Panc1 (cell line): ENCODE measurements around the gene JUND. TPM values are rescaled to one million over a fixed set of nuclear protein-coding genes. Genes with fewer than 3 reads are reported as not detected.

Source experiments
- ATAC-seq: fragments of 200-7000 bp; cut with Tn5 transposase; 2 replicates; pipeline ENCODE4 v1.9.1; 2020; ENCODE audit warnings: mild to moderate bottlenecking, moderate library complexity
- BruUV-seq: library from RNA; stranded (reverse); fragments of 400-500 nt; replicated peaks from 2 replicates; lab custom pipeline; 2021; lab: Mats Ljungman, UMichigan
- CTCF ChIA-PET: fragments of 300-600 bp; sonication (Branson Sonifier 250); formaldehyde crosslinking; loops from one replicate; lab custom pipeline; 2022; ENCODE audit warnings: antibody characterized with exemption; lab: Charles Lee
- POLR2A ChIA-PET: fragments of 300-600 bp; sonication (Branson Sonifier 250); formaldehyde crosslinking; loops from one replicate; lab custom pipeline; 2022; ENCODE audit warnings: antibody characterized with exemption; lab: Charles Lee
- DNase-seq: peaks from one replicate; pipeline ENCODE4 v3.0.0-alpha.2; 2010; ENCODE audit warnings: low read depth, low spot score
- H3K27ac ChIP-seq: 2 replicates; pipeline ENCODE4 v1.5.1; 2011; ENCODE audit warnings: mild to moderate bottlenecking, low read length, inconsistent platforms
- H3K27me3 ChIP-seq: fragments of 200-500 bp; sonication (Bioruptor generic); 2 replicates; pipeline ENCODE4 v1.6.0; 2014; ENCODE audit warnings: low read length, inconsistent platforms; ENCODE audit not compliant: control insufficient read depth, insufficient read depth
- H3K36me3 ChIP-seq: fragments of 200-500 bp; sonication (Bioruptor generic); 2 replicates; pipeline ENCODE4 v1.5.1; 2014; ENCODE audit warnings: inconsistent platforms, mild to moderate bottlenecking, low read length, moderate library complexity; ENCODE audit not compliant: control insufficient read depth, insufficient read depth
- H3K4me1 ChIP-seq: 2 replicates; pipeline ENCODE4 v1.5.1; 2011; ENCODE audit warnings: inconsistent platforms, mild to moderate bottlenecking, low read length, moderate library complexity; ENCODE audit not compliant: control insufficient read depth, insufficient read depth
- H3K4me3 ChIP-seq, 2 experiments: 2 replicates each; pipeline ENCODE4 v1.5.1; 2011 to 2012; ENCODE audit warnings: low read depth in 2 of 2, low read length in 2 of 2, mild to moderate bottlenecking in 2 of 2, inconsistent platforms in 1 of 2, moderate library complexity in 1 of 2
- H3K9me3 ChIP-seq: fragments of 200-500 bp; sonication (Bioruptor generic); 2 replicates; pipeline ENCODE4 v1.5.1; 2014; ENCODE audit warnings: low read depth, mild to moderate bottlenecking, inconsistent platforms, low read length, moderate library complexity; ENCODE audit not compliant: control insufficient read depth, insufficient read depth
- CTCF ChIP-seq: fragments of 450-650 bp; IDR thresholded peaks from 2 replicates; pipeline ENCODE4 v1.5.1; 2017; ENCODE audit warnings: mild to moderate bottlenecking
- POLR2AphosphoS5 ChIP-seq: IDR thresholded peaks from 2 replicates; pipeline ENCODE4 v1.6.1; 2012; ENCODE audit warnings: mild to moderate bottlenecking, low read depth, low read length, moderate library complexity
- REST ChIP-seq, 2 experiments: IDR thresholded peaks; 2 replicates each; pipeline ENCODE4 v1.6.1; 2011 to 2012; ENCODE audit warnings: low read depth in 2 of 2, control low read depth in 1 of 2, low read length in 1 of 2, mild to moderate bottlenecking in 1 of 2, moderate library complexity in 1 of 2; ENCODE audit not compliant: insufficient read depth in 1 of 2
- SIN3A ChIP-seq: IDR thresholded peaks from 2 replicates; pipeline ENCODE4 v1.6.1; 2012; ENCODE audit warnings: low read depth, mild to moderate bottlenecking, low read length, moderate library complexity, borderline replicate concordance; ENCODE audit not compliant: insufficient read depth
- TCF7L2 ChIP-seq: IDR thresholded peaks from 2 replicates; pipeline ENCODE4 v1.6.1; 2011; ENCODE audit warnings: mild to moderate bottlenecking, low read depth, low read length, inconsistent platforms
- in situ Hi-C: cut with HindIII; loops from 2 replicates; pipeline ENCODE4 v1.10.0; 2016; ENCODE audit warnings: low sequenced_read_pairs, low pct_unique_long_range_greater_than_20kb
- intact Hi-C: fragments of 100-400 bp; cut with micrococcal nuclease; formaldehyde crosslinking; loops from one replicate; pipeline ENCODE4 v1.10.0; 2022; ENCODE audit not compliant: unreplicated experiment
- total RNA-seq: library from RNA; stranded (reverse); gene quantifications from one replicate; pipeline ENCODE4 v1.2.1, GENCODE V29; 2021; ENCODE audit not compliant: unreplicated experiment

JUND gene
- total RNA-seq, 1 experiment from 2014 or later, result 130 TPM

DNA sequence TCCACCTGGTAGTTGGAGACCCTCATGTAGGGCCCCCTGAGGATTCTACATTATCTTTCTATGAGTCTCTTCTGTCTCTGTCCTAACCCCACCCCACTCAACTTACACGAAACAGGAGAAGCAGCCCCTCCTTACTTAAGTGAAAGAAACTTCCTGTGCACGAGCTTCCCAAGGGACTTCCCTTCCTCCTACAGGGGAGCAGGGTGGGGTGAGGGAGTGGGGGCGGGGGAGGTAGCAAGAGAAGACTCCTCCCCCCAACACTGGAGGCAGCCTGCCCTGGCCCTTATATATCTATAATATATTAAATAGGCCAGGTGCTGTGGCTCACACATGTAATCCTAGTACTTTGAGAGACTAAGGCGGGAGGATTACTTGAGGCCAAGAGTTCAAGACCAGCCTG, 49.6 kb downstream of the JUND start:
- intact Hi-C loops, result no loop called here
- no peaks in the 10 kb centered on the region for H3K36me3 ChIP-seq
- BruUV-seq, result no TSS peak
- DNase-seq (no peak), ATAC-seq (peak; percentile 41; the same call in 1 of the 2 replicates)
- CTCF ChIA-PET, result interaction anchor here (0.6 kb wide), 1 partner anchor 90 kb away, joined by 6 read pairs; no protein-coding TSS in a partner anchor
- TF ChIP-seq REST (IDR thresholded peaks at IDR 0.05; ENCODE audit: insufficient read depth in 1 of 2, low read depth in 2 of 2, low read length in 1 of 2), result no peak
- no peak for TF ChIP-seq TCF7L2
- no peak for TF ChIP-seq CTCF
- TF ChIP-seq POLR2AphosphoS5, result no peak
- TF ChIP-seq SIN3A, result no peak
- H3K27ac ChIP-seq, result no peak overlapping the region
- in situ Hi-C loops, result no loop called here
- H3K27me3 ChIP-seq, result no peaks in the 10 kb centered on the region
- H3K4me1 ChIP-seq, result no peaks in the 10 kb centered on the region
- POLR2A ChIA-PET, result interaction anchor here (0.5 kb wide), 1 partner anchor 466 kb away, joined by 4 read pairs; no protein-coding TSS in a partner anchor
- H3K4me3 ChIP-seq, result no peak overlapping the region
- no peaks in the 10 kb centered on the region for H3K9me3 ChIP-seq

- POLR2A ChIA-PET, result interaction anchor here (0.5 kb wide), 1 partner anchor 465 kb away, joined by 4 read pairs; no protein-coding TSS in a partner anchor
- Histone ChIP-seq H3K4me1 (no peaks in the 10 kb centered on the region), H3K27ac (no peak overlapping the region), H3K4me3 (no peak overlapping the region), H3K9me3 (no peaks in the 10 kb centered on the region), H3K27me3 (no peaks in the 10 kb centered on the region), H3K36me3 (no peaks in the 10 kb centered on the region)
- intact Hi-C loops, result no loop called here
- CTCF ChIA-PET, result interaction anchor here (0.6 kb wide), 1 partner anchor 91 kb away, joined by 6 read pairs; no protein-coding TSS in a partner anchor
- no TSS peak for BruUV-seq
- DNase-seq (no peak), ATAC-seq (peak; percentile 50)
- in situ Hi-C loops, result no loop called here
- TF ChIP-seq REST (IDR thresholded peaks at IDR 0.05; ENCODE audit: insufficient read depth in 1 of 2, low read depth in 2 of 2, low read length in 1 of 2), result 0 out of 4 replicates have a peak, but pooled peaks of 1 of the 2 experiments have one; percentile 24
- no peak for TF ChIP-seq CTCF
Measured at GRCh38 chr19:18230941-18231734, 50.3 kb downstream of the JUND start.
